Measurements from ENCODE around the gene SLC25A47. TPM values are rescaled to one million over a fixed set of nuclear protein-coding genes. Genes with fewer than 3 reads are reported as not detected.

Gene SLC25A47
- total and polyA plus RNA-seq, 3 donors from 2014 or later = 0.37 to 0.87 (median 0.78) TPM

- H3K27ac ChIP-seq = no peak overlapping the region
- no peaks in the 10 kb centered on the region for H3K27me3 ChIP-seq
- 91 to 96% methylated on average over 13 of the region's 13 CpGs for WGBS, 2 donors
- H3K36me3 ChIP-seq (ENCODE audit: low read depth, missing control alignments) = no peaks in the 10 kb centered on the region
- H3K4me3 ChIP-seq = no peak overlapping the region
- intact Hi-C loops (cut with DNase I; ENCODE audit: low total_unique reads) = no loop called here
- no peak for DNase-seq
- TF ChIP-seq POLR2A (IDR thresholded peaks at IDR 0.05) = no peak
- TF ChIP-seq, protein P1, sequence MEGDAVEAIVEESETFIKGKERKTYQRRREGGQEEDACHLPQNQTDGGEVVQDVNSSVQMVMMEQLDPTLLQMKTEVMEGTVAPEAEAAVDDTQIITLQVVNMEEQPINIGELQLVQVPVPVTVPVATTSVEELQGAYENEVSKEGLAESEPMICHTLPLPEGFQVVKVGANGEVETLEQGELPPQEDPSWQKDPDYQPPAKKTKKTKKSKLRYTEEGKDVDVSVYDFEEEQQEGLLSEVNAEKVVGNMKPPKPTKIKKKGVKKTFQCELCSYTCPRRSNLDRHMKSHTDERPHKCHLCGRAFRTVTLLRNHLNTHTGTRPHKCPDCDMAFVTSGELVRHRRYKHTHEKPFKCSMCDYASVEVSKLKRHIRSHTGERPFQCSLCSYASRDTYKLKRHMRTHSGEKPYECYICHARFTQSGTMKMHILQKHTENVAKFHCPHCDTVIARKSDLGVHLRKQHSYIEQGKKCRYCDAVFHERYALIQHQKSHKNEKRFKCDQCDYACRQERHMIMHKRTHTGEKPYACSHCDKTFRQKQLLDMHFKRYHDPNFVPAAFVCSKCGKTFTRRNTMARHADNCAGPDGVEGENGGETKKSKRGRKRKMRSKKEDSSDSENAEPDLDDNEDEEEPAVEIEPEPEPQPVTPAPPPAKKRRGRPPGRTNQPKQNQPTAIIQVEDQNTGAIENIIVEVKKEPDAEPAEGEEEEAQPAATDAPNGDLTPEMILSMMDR (IDR thresholded peaks at IDR 0.05) = no peak
- H3K4me1 ChIP-seq = no peaks in the 10 kb centered on the region
- no peaks in the 10 kb centered on the region for H3K9me3 ChIP-seq
These were observed 45.9 kb downstream of the SLC25A47 start for GRCh38 chr14:100369019-100369418.

DNA sequence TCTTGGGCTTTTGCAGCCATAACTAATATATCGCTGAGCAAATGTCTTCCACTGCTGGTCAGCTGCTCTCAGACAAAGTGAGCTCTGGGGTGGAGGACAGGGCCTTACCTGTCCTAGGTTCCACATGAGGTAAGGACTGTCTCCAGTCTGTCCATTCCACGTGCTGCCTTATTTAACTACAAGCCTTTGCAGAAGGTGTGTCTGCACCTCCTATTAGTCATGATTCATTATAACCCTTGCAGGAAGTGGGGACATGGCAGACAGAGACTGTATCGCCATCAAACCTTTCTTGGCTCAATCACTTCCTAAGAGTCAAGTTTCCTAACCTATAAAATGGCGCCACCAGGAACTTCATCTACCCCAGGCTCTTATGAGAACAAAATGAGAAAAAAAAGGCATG, 46.9 kb downstream of the SLC25A47 start:
- Histone ChIP-seq H3K4me1 (peaks cover 5% of the 10 kb centered on the region), H3K27ac (no peak overlapping the region), H3K27me3 (no peaks in the 10 kb centered on the region), H3K9me3 (no peaks in the 10 kb centered on the region), H3K36me3 (ENCODE audit: low read depth, missing control alignments) (no peaks in the 10 kb centered on the region), H3K4me3 (no peak overlapping the region)
- WGBS, 2 donors = 96 to 97% methylated on average over 4 of the region's 4 CpGs
- TF ChIP-seq POLR2A (IDR thresholded peaks at IDR 0.05) = no peak
- TF ChIP-seq, protein P1 (IDR thresholded peaks at IDR 0.05) = no peak
- no peak for DNase-seq
- intact Hi-C loops (cut with DNase I; ENCODE audit: low total_unique reads) = loop anchor here (10.0 kb wide), 1 partner anchor 65 kb away; the partner anchor contains the start of gene SLC25A29

GRCh38 chr14:100371773-100372172, 48.6 kb downstream of the SLC25A47 start:
- TF ChIP-seq, protein P1 (IDR thresholded peaks at IDR 0.05) = no peak
- no peak for TF ChIP-seq POLR2A (IDR thresholded peaks at IDR 0.05)
- no peaks in the 10 kb centered on the region for H3K27me3 ChIP-seq
- 87 to 91% methylated on average over 6 of the region's 6 CpGs for WGBS, 2 donors
- no peak overlapping the region for H3K27ac ChIP-seq
- H3K4me3 ChIP-seq = no peak overlapping the region
- DNase-seq = no peak
- intact Hi-C loops (cut with DNase I; ENCODE audit: low total_unique reads) = loop anchor here (10.0 kb wide), 1 partner anchor 67 kb away; the partner anchor contains the start of gene SLC25A29
- peaks cover 11% of the 10 kb centered on the region for H3K4me1 ChIP-seq
- H3K36me3 ChIP-seq (ENCODE audit: low read depth, missing control alignments) = no peaks in the 10 kb centered on the region
- no peaks in the 10 kb centered on the region for H3K9me3 ChIP-seq

DNA sequence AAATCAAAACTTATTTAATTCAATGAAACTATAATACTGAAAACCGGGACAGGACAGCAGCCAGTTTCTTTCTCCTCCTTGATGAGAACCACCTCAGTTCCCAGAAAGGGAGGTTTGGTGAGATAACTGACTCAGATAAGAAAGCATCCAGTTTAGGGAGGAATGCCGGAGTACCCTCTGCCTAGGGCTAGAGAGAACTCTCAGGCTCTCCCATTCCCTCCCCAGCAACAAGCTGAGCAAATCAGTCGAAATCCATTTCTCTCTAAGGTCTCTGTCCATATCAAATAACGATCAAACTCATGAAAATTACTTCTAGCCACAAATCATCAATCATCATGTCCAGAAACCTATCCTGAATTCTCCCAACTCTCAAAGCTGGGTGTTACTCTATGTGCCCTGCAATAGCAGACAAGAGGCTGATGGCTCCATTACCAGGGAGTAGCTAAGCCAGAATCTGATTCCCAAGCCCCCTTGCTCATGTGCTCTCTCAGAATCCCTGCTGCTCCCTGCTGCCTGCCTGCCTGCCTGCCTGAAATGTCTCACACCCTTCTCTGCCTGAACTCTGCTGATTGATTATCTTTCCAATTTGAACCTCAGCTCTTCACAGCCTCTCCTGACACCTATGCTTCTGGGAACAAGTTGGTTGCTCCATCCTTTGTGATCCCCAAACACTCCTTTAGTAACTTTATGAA, 49.4 kb downstream of the SLC25A47 start:
- 71 to 88% methylated on average over 4 of the region's 4 CpGs for whole genome bisulfite sequencing, 2 donors
- Histone ChIP-seq H3K4me3 (no peak overlapping the region), H3K27me3 (no peaks in the 10 kb centered on the region), H3K36me3 (ENCODE audit: low read depth, missing control alignments) (no peaks in the 10 kb centered on the region), H3K27ac (no peak overlapping the region), H3K9me3 (no peaks in the 10 kb centered on the region), H3K4me1 (peaks cover 17% of the 10 kb centered on the region)
- intact Hi-C loops (cut with DNase I; ENCODE audit: low total_unique reads) = loop anchor here (10.0 kb wide), 1 partner anchor 68 kb away; the partner anchor contains the start of gene SLC25A29
- no peak for DNase-seq
- TF ChIP-seq, protein P1 (IDR thresholded peaks at IDR 0.05) = no peak
- TF ChIP-seq POLR2A (IDR thresholded peaks at IDR 0.05) = no peak

GRCh38 chr14:100374270-100374669, 51.1 kb downstream of the SLC25A47 start:
- no peak for DNase-seq
- WGBS, 2 donors = 69 to 86% methylated on average over 2 of the region's 2 CpGs
- no peaks in the 10 kb centered on the region for H3K27me3 ChIP-seq
- TF ChIP-seq POLR2A (IDR thresholded peaks at IDR 0.05) = no peak
- TF ChIP-seq, protein P1 (IDR thresholded peaks at IDR 0.05) = no peak
- H3K4me1 ChIP-seq = peaks cover 21% of the 10 kb centered on the region
- no peaks in the 10 kb centered on the region for H3K9me3 ChIP-seq
- no peak overlapping the region for H3K4me3 ChIP-seq
- no peak overlapping the region for H3K27ac ChIP-seq
- intact Hi-C loops (cut with DNase I; ENCODE audit: low total_unique reads) = loop anchor here (10.0 kb wide), 1 partner anchor 69 kb away; the partner anchor contains the start of gene SLC25A29
- H3K36me3 ChIP-seq (ENCODE audit: low read depth, missing control alignments) = no peaks in the 10 kb centered on the region
